ENCODE measurements around the gene CFAP74. TPM values are rescaled to one million over a fixed set of nuclear protein-coding genes. Genes with fewer than 3 reads are reported as not detected.

Gene CFAP74
- total and polyA plus RNA-seq, 2 of the 4 experiments (the other 2 are of a cell fraction), result not detected

DNA sequence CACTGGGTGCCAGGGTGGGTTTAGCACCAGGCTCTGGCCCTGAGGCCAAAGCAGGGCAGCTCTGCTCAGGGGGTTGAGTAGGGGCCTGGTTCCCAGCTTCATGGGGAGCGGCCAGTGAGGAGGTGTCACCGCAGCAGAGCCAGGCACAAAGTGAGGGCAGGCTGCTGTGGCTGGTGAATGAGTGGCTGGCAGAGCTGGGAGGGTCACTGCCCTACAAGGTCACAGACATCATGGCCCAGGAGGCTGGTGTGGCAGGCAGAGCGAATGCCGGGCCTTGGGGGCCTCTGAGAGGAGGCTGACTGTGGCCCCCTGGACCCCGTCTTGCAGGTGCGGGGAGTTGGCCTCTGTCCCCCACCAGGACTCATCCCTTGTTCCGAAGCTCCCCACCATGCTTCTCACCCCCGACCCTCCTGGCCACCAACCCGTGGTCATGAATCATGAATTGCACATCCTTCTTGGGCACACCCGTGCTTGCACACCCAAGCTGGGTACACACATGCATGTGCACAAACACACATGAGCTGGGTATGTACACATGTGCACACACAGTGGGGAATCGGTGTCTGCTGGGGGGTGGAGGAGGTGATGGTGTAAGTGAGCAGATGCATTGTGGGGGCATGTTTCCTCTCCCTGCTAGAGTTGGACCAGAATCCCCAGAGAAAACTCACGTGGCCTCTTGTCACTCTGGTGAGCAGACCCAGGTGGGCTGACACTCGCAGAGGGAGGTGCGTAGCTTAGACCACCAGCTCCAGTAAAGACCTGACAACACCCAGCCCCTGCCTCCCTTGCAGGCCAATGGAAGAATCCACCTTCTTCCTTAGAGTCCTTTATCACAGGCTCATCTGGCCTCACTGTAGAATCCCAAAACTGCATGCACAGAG, 107.9 kb downstream of the CFAP74 start:
- dilution Hi-C loops (cut with HindIII; ENCODE audit: low sequenced_read_pairs, unreplicated experiment), result no loop called here
- in situ Hi-C loops (cut with MboI; ENCODE audit: low sequenced_read_pairs), result no loop called here

More for the DNA sequence above, 107.9 kb downstream of the CFAP74 start:
- Histone ChIP-seq H3K18ac (ENCODE audit: low read depth, low read length) (no peak overlapping the region), H3K9me1 (ENCODE audit: insufficient read depth, low read length) (peaks cover 2% of the 10 kb centered on the region), H3K4me3 (ENCODE audit: insufficient read depth, low read depth, low read length) (no peak overlapping the region), H3K27me3 (ENCODE audit: control insufficient read depth, insufficient read depth, low read length) (peaks cover 2% of the 10 kb centered on the region; the same call in 1 of the 2 replicates), H3K79me1 (ENCODE audit: low read depth in 1 of 2, low read length in 2 of 2) (peaks cover 13 to 14% of the 10 kb centered on the region in 2 experiments), H3K36me3 (ENCODE audit: control insufficient read depth, insufficient read depth, low read length) (no peaks in the 10 kb centered on the region), H2BK120ac (ENCODE audit: low read depth, low read length) (no peak overlapping the region), H3K56ac (ENCODE audit: extremely low read depth, insufficient read depth, low read length) (no peak overlapping the region), H2AFZ (replicated peaks; ENCODE audit: low read length, poor library complexity) (peak overlapping the region; percentile 41), H3K27ac (ENCODE audit: insufficient read depth, low read length) (no peak overlapping the region), H3K4ac (ENCODE audit: low read depth, low read length) (no peak overlapping the region), H4K8ac (ENCODE audit: low read depth in 2 of 2, low read length in 2 of 2) (no peak overlapping the region), H3K9ac (ENCODE audit: low read depth, low read length) (no peak overlapping the region), H4K20me1 (ENCODE audit: insufficient read depth, low read length) (no peaks in the 10 kb centered on the region), H2AK9ac (replicated peaks; ENCODE audit: low read depth, low read length, poor library complexity) (no peak overlapping the region), H3K9me3 (ENCODE audit: control insufficient read depth, insufficient read depth, low read length) (no peaks in the 10 kb centered on the region), H2BK20ac (ENCODE audit: low read depth, low read length) (no peak overlapping the region), H3K23ac (ENCODE audit: low read depth, low read length) (0 out of 2 replicates have a peak overlapping the region, but pooled peaks have one; percentile 9), H4K5ac (ENCODE audit: low read depth, low read length) (no peak overlapping the region), H2BK5ac (ENCODE audit: low read depth, low read length, poor library complexity, severe bottlenecking) (no peak overlapping the region), H2AK5ac (ENCODE audit: low read depth, low read length) (no peak overlapping the region), H3K14ac (replicated peaks; ENCODE audit: low read depth, low read length) (no peak overlapping the region; the same call in 1 of the 2 replicates), H4K91ac (ENCODE audit: insufficient read depth, low read depth, low read length) (no peak overlapping the region), H3K4me2 (ENCODE audit: low read depth, low read length) (no peak overlapping the region), H3K4me1 (ENCODE audit: control insufficient read depth, insufficient read depth, low read length) (peaks cover 8% of the 10 kb centered on the region), H2BK15ac (ENCODE audit: low read depth, low read length) (no peak overlapping the region)
- 70% methylated on average over 8 of the region's 14 CpGs; no CpG with 5 or more reads in 1 of the 2 experiments for WGBS, 2 experiments (ENCODE audit: extremely low coverage in 2 of 2, insufficient read length in 1 of 2)
- ATAC-seq (ENCODE audit: low read depth), result no peak
- intact Hi-C loops (cut with micrococcal nuclease), result no loop called here
- TF ChIP-seq, protein P1, sequence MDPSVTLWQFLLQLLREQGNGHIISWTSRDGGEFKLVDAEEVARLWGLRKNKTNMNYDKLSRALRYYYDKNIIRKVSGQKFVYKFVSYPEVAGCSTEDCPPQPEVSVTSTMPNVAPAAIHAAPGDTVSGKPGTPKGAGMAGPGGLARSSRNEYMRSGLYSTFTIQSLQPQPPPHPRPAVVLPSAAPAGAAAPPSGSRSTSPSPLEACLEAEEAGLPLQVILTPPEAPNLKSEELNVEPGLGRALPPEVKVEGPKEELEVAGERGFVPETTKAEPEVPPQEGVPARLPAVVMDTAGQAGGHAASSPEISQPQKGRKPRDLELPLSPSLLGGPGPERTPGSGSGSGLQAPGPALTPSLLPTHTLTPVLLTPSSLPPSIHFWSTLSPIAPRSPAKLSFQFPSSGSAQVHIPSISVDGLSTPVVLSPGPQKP (IDR thresholded peaks at IDR 0.05; ENCODE audit: borderline replicate concordance, low read depth, low read length), result no peak
- no peak for TF ChIP-seq FOS (IDR thresholded peaks at IDR 0.05; ENCODE audit: low read depth, low read length)
- no peak for TF ChIP-seq MAFK (IDR thresholded peaks at IDR 0.05; ENCODE audit: low read depth, low read length)
- ChIA-PET CTCF (interaction anchor here (0.8 to 1.1 kb wide), 2 partner anchors 10 kb away, joined by 3 read pairs; no protein-coding TSS in a partner anchor), POLR2A (ENCODE audit: unreplicated experiment) (no interaction called here)
- no peak for DNase-seq
- no TSS peak for BruUV-seq (replicated peaks)
